Skin epidermis (tissue), 12 donors: ENCODE results near the gene SRMS.

Source experiments
- H3K27ac ChIP-seq, 21 experiments: fragments of 200-600 bp; sonication (generic) in 11 of 21; one replicate each; pipeline ENCODE4 v1.5.0; 2020; ENCODE audit warnings: mild to moderate bottlenecking in 3 of 21, inconsistent platforms in 2 of 21, moderate library complexity in 2 of 21
- H3K4me3 ChIP-seq, 7 experiments: fragments of 200-600 bp; sonication (generic) in 2 of 7; one replicate each; pipeline ENCODE4 v1.5.0; 2020; ENCODE audit warnings: inconsistent platforms in 2 of 7, mild to moderate bottlenecking in 2 of 7, moderate library complexity in 1 of 7

SRMS gene

GRCh38 chr20:63542696-63543095 lies 4.9 kb downstream of the SRMS start:
- Histone ChIP-seq H3K27ac (peak overlapping the region in 4 of 21 experiments; percentile 16 to 76 (median 34)), H3K4me3 (no peak overlapping the region)

GRCh38 chr20:63542031-63542559 lies 5.5 kb downstream of the SRMS start:
- H3K4me3 ChIP-seq, result no peak overlapping the region
- H3K27ac ChIP-seq, result peak overlapping the region in 4 of 21 experiments; percentile 16 to 76 (median 41)

- no peak overlapping the region for H3K4me3 ChIP-seq
- H3K27ac ChIP-seq, result peak overlapping the region in 2 of 21 experiments; percentile 32 to 76
Observed at GRCh38 chr20:63541371-63541770, 6.2 kb downstream of the SRMS start.

GRCh38 chr20:63540417-63541186 lies 6.9 kb downstream of the SRMS start:
- Histone ChIP-seq H3K4me3 (no peak overlapping the region), H3K27ac (no peak overlapping the region)

- Histone ChIP-seq H3K27ac (peak overlapping the region in 1 of 21 experiments; percentile 86), H3K4me3 (no peak overlapping the region)
Observed at GRCh38 chr20:63539441-63540370, 7.8 kb downstream of the SRMS start.

- Histone ChIP-seq H3K27ac (peak overlapping the region in 5 of 21 experiments; percentile 84 to 93 (median 86)), H3K4me3 (no peak overlapping the region)
Observed at GRCh38 chr20:63539092-63539430, 8.5 kb downstream of the SRMS start.

- Histone ChIP-seq H3K4me3 (peak overlapping the region in 5 of 7 experiments; percentile 9 to 45 (median 35)), H3K27ac (peak overlapping the region in 19 of 21 experiments; percentile 40 to 98 (median 85))
Observed at GRCh38 chr20:63538204-63539091, 9.1 kb downstream of the SRMS start.

- Histone ChIP-seq H3K27ac (peak overlapping the region; percentile 60 to 98 (median 86)), H3K4me3 (peak overlapping the region; percentile 17 to 45 (median 35))
Observed at GRCh38 chr20:63537525-63538203, 9.9 kb downstream of the SRMS start.

GRCh38 chr20:63536997-63537524 lies 10.5 kb downstream of the SRMS start, which contains the start of gene PTK6:
Gene PTK6 (minus strand): TSS chr20:63537376. CDS start chr20:63537314, 62 bp downstream.
- H3K4me3 ChIP-seq, result peak within 1 kb of the TSS; percentile 17 to 45 (median 35)
- H3K27ac ChIP-seq, result peak within 1 kb of the TSS; percentile 60 to 98 (median 86)

- Histone ChIP-seq H3K4me3 (peak overlapping the region; percentile 17 to 45 (median 35)), H3K27ac (peak overlapping the region in 20 of 21 experiments; percentile 71 to 98 (median 86))
Observed at GRCh38 chr20:63536241-63536977, 11.1 kb downstream of the SRMS start.

GRCh38 chr20:63534831-63535651 lies 12.5 kb downstream of the SRMS start:
- H3K27ac ChIP-seq, result peak overlapping the region in 16 of 21 experiments; percentile 20 to 87 (median 61)
- peak overlapping the region in 3 of 7 experiments; percentile 3 to 15 (median 15) for H3K4me3 ChIP-seq

GRCh38 chr20:63534427-63534830 lies 13.1 kb downstream of the SRMS start:
- Histone ChIP-seq H3K27ac (peak overlapping the region in 18 of 21 experiments; percentile 0 to 87 (median 56)), H3K4me3 (peak overlapping the region in 1 of 7 experiments; percentile 5)

- H3K27ac ChIP-seq, result peak overlapping the region in 13 of 21 experiments; percentile 0 to 87 (median 60)
- H3K4me3 ChIP-seq, result no peak overlapping the region
Observed at GRCh38 chr20:63533871-63534393, 13.6 kb downstream of the SRMS start.

- no peak overlapping the region for H3K4me3 ChIP-seq
- peak overlapping the region in 1 of 21 experiments; percentile 87 for H3K27ac ChIP-seq
Observed at GRCh38 chr20:63533388-63533787, 14.2 kb downstream of the SRMS start.

GRCh38 chr20:63532449-63532971 lies 15.0 kb downstream of the SRMS start:
- no peak overlapping the region for H3K4me3 ChIP-seq

More at GRCh38 chr20:63532449-63532971, 15.0 kb downstream of the SRMS start:
- no peak overlapping the region for H3K27ac ChIP-seq
